ENCODE results near the gene GRM4.

DNA sequence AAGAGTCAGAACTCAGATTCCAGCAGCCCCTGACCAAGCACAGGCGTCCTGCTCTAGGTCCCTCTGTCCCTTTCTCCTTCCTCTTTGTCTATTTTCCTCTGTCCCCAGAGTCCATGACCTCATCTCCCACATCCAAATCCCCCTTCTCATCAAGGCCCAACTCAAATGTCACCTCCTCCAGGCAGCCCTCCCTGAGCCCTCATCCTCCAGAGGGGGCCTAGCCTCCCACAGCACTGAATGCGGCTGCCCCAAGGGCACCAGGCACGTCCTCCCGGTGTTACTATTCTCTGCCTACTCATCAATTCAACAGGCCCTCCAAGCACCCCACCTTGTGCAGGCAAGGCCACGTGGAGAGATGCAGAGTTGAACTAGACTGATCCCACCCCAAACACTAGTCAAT lies 49.7 kb downstream of the GRM4 start:
- TF ChIP-seq, protein P1, sequence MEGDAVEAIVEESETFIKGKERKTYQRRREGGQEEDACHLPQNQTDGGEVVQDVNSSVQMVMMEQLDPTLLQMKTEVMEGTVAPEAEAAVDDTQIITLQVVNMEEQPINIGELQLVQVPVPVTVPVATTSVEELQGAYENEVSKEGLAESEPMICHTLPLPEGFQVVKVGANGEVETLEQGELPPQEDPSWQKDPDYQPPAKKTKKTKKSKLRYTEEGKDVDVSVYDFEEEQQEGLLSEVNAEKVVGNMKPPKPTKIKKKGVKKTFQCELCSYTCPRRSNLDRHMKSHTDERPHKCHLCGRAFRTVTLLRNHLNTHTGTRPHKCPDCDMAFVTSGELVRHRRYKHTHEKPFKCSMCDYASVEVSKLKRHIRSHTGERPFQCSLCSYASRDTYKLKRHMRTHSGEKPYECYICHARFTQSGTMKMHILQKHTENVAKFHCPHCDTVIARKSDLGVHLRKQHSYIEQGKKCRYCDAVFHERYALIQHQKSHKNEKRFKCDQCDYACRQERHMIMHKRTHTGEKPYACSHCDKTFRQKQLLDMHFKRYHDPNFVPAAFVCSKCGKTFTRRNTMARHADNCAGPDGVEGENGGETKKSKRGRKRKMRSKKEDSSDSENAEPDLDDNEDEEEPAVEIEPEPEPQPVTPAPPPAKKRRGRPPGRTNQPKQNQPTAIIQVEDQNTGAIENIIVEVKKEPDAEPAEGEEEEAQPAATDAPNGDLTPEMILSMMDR (conservative IDR thresholded peaks at IDR 0.05; ENCODE audit: low read length), result no peak
- TF ChIP-seq EZH2phosphoT487 (IDR thresholded peaks at IDR 0.05; ENCODE audit: borderline replicate concordance), result no peak
